Activated CD4-positive, alpha-beta T cell treated with anti-CD3 and anti-CD28 coated beads, Interleukin-2, amount 10 ng/mL, durations not matched to agents 24 days and 14 days (primary cell): ENCODE data around the gene SNX13. TPM values are rescaled to one million over a fixed set of nuclear protein-coding genes. Genes with fewer than 3 reads are reported as not detected.

Experiments
- DNase-seq: peaks from one replicate; pipeline ENCODE4 v3.0.0; 2022
- H3K27ac Mint-ChIP-seq: one replicate; pipeline ENCODE4 v1.8.0; 2022; ENCODE audit warnings: mild to moderate bottlenecking, mixed read lengths
- H3K27me3 Mint-ChIP-seq: one replicate; pipeline ENCODE4 v1.8.0; 2022; ENCODE audit warnings: mixed read lengths
- H3K36me3 Mint-ChIP-seq: one replicate; pipeline ENCODE4 v1.8.0; 2022; ENCODE audit warnings: low read depth, mild to moderate bottlenecking, mixed read lengths
- H3K4me1 Mint-ChIP-seq: one replicate; pipeline ENCODE4 v1.8.0; 2021; ENCODE audit warnings: mixed read lengths
- H3K4me3 Mint-ChIP-seq: one replicate; pipeline ENCODE4 v1.8.0; 2022; ENCODE audit warnings: mild to moderate bottlenecking, moderate library complexity, mixed read lengths
- H3K9me3 Mint-ChIP-seq: one replicate; pipeline ENCODE4 v1.8.0; 2021; ENCODE audit warnings: mixed read lengths
- intact Hi-C: fragments of 100-400 bp; cut with micrococcal nuclease; formaldehyde crosslinking; loops from one replicate; pipeline ENCODE4 v1.15.1; 2023
- total RNA-seq: library from RNA; stranded (reverse); gene quantifications from 2 replicates; pipeline ENCODE4 v1.2.3, GENCODE V29; 2022

SNX13 gene
- total RNA-seq, 1 donor from 2014 or later = 23.7 TPM

GRCh38 chr7:17792075-17792936 is 148.0 kb downstream of the SNX13 start:
- intact Hi-C loops = no loop called here
- no peak for DNase-seq
- Mint-ChIP-seq H3K27me3 (no peaks in the 10 kb centered on the region), H3K27ac (no peak overlapping the region), H3K4me1 (no peaks in the 10 kb centered on the region), H3K36me3 (peaks cover 7% of the 10 kb centered on the region), H3K9me3 (no peaks in the 10 kb centered on the region), H3K4me3 (no peak overlapping the region)

DNA sequence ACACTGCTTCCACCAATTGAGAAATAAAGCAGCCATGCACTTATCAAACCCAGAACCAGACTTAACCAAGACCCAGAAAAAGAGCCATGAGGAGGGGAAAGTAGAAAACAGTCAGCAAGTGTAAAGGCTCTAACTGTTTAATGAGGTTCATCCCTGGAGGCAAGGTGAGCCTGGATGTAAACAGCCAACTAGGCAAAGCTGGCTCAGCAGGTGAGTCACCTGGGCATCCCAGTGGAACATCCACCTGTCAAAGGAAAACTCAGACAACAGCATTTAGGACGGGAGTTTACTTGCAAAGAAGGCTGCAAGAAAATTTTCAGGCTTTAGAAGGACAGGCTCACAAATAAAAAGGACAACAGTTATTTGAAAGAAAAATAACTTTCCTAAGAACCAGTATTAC is 153.0 kb downstream of the SNX13 start:
- Mint-ChIP-seq H3K4me1 (no peaks in the 10 kb centered on the region), H3K27me3 (no peaks in the 10 kb centered on the region), H3K36me3 (no peaks in the 10 kb centered on the region), H3K4me3 (no peak overlapping the region), H3K27ac (no peak overlapping the region), H3K9me3 (no peaks in the 10 kb centered on the region)
- DNase-seq = no peak
- intact Hi-C loops = no loop called here

GRCh38 chr7:17786314-17786852 is 153.9 kb downstream of the SNX13 start:
- Mint-ChIP-seq H3K4me3 (no peak overlapping the region), H3K27ac (no peak overlapping the region), H3K27me3 (peaks cover 2% of the 10 kb centered on the region), H3K36me3 (no peaks in the 10 kb centered on the region), H3K9me3 (no peaks in the 10 kb centered on the region), H3K4me1 (no peaks in the 10 kb centered on the region)
- intact Hi-C loops = no loop called here
- DNase-seq = no peak

DNA sequence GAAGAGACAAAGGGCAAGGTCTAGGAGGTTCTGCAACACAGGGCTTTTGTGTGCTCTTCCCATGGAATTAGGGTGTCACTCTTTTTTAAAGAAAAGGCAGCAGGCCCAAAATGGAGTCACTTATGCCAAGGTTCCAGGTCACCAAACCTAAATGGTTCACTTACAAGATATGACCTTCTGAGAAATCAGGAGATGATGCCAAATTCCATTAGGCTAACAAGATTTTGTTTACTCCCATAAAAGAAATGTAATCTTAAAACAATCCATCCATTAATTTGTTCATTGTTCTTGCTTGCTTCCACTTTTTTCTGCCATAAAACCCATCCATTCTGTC is 158.1 kb downstream of the SNX13 start:
- no peak for DNase-seq
- Mint-ChIP-seq H3K4me1 (no peaks in the 10 kb centered on the region), H3K4me3 (no peak overlapping the region), H3K9me3 (no peaks in the 10 kb centered on the region), H3K27me3 (peaks cover 6% of the 10 kb centered on the region), H3K27ac (no peak overlapping the region), H3K36me3 (no peaks in the 10 kb centered on the region)
- intact Hi-C loops = no loop called here

DNA sequence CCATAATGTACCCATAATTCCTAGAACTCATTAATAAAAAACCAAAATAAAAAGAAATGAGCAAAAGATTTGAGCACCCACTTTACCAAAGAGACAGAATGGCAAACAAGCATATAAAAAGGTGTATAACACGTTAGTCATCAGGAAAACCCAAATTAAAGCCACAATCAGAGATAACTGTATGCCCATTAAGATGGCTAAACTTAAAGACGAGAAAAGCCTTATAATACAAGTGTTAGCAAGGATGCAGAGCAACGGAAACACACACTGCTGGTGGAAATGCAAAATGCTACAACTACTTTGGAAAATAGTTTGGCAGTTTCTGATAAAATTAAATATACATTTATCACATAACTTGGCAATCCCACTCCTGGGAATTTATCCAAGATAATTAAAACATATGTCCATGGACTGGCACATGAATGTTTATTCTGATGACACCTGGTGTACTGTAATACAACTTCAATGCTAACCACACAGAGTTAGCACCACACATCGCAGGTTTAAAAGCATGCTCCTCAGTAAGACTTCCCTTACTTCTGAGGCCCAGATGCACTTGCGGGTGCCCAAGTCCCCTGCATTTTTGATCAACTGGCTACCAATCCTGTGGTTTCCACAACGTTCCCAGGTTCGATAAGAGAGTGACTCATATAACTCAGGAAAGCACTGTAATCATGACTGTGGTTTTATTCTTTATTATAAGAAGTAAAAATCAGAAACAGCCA is 158.6 kb downstream of the SNX13 start:
- no peak for DNase-seq

DNA sequence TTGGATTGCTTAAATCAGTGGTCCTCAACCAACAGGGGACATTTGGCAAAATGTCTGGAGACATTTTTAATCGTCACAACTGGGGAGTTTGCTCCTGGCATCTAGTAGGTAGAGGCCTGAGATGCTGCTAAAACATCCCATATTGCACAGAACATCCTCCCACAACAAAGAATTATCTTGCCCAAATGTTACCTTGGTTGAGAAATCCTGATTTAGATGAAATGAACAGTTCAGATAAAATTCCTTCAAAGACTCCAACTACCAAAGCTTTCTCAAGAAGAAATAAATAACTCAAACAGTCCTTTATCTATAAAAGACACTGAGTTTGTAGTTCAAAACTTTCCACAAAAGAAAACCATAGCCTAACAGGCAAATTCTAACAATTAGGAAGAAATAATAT is 160.9 kb downstream of the SNX13 start:
- peaks cover 6% of the 10 kb centered on the region for H3K27me3 Mint-ChIP-seq
- no peak overlapping the region for H3K4me3 Mint-ChIP-seq
- no peaks in the 10 kb centered on the region for H3K36me3 Mint-ChIP-seq
- H3K9me3 Mint-ChIP-seq = no peaks in the 10 kb centered on the region
- no peak overlapping the region for H3K27ac Mint-ChIP-seq
- intact Hi-C loops = no loop called here
- no peaks in the 10 kb centered on the region for H3K4me1 Mint-ChIP-seq
- no peak for DNase-seq

More for the DNA sequence above, 158.6 kb downstream of the SNX13 start:
- no peaks in the 10 kb centered on the region for H3K4me1 Mint-ChIP-seq
- H3K27ac Mint-ChIP-seq = no peak overlapping the region
- no peaks in the 10 kb centered on the region for H3K9me3 Mint-ChIP-seq
- H3K4me3 Mint-ChIP-seq = no peak overlapping the region
- intact Hi-C loops = no loop called here
- no peaks in the 10 kb centered on the region for H3K36me3 Mint-ChIP-seq
- peaks cover 6% of the 10 kb centered on the region for H3K27me3 Mint-ChIP-seq

DNA sequence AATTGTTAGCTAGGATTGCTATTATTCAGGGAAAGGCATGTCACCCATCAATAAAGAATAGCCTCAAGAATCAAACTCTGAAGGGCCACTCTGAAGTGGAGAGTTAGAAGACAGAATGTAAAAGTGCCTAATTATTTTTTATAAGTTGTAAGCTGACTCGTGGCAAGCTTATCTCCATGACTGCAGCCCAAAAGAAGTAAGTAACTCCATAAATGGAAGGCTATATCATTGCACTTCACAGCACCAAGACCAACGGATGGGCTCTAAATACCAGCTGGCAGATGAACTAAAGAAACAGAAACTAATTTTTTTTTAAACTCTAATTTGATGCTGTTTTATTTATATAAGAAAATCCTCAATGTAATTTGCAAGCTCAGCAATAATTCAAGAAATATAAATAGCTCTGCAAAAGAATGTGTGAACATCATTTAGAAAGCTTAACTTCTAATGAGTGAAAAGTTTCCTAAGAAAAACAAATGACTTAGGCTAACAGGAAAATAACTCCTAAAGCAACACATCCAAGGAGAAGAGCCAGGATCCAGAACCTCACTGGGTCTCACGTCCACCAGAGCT is 165.5 kb downstream of the SNX13 start:
- Mint-ChIP-seq H3K27ac (no peak overlapping the region), H3K4me3 (no peak overlapping the region), H3K4me1 (peaks cover 5% of the 10 kb centered on the region), H3K36me3 (no peaks in the 10 kb centered on the region), H3K9me3 (no peaks in the 10 kb centered on the region), H3K27me3 (peaks cover 3% of the 10 kb centered on the region)
- intact Hi-C loops = loop anchor here (5.0 kb wide), 1 partner anchor 162 kb away; no protein-coding TSS in a partner anchor
- no peak for DNase-seq

- Mint-ChIP-seq H3K4me1 (peaks cover 5% of the 10 kb centered on the region), H3K36me3 (no peaks in the 10 kb centered on the region), H3K27ac (no peak overlapping the region), H3K9me3 (no peaks in the 10 kb centered on the region), H3K27me3 (peaks cover 3% of the 10 kb centered on the region), H3K4me3 (no peak overlapping the region)
- intact Hi-C loops = loop anchor here (5.0 kb wide), 1 partner anchor 163 kb away; no protein-coding TSS in a partner anchor
- DNase-seq = no peak
Observed at GRCh38 chr7:17774248-17774647, 166.0 kb downstream of the SNX13 start.

DNA sequence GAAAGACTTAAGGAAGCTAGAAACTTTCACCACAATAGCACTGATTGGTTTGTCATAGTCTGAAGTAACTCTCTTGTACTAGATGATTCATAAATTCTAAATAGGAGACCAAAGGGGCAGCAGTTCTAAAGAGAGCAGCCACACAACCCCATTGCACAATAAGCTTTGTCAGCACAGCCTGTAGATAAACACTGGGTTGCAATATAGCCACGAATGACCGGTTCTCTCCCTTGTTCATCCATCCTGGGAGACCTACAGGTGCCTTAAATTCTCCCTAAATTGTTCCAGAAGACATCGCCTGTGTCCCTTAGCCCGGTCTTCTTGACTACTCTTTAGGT is 167.0 kb downstream of the SNX13 start:
- no peaks in the 10 kb centered on the region for H3K36me3 Mint-ChIP-seq
- H3K27ac Mint-ChIP-seq = no peak overlapping the region
- H3K9me3 Mint-ChIP-seq = no peaks in the 10 kb centered on the region
- intact Hi-C loops = loop anchor here (5.0 kb wide), 1 partner anchor 164 kb away; no protein-coding TSS in a partner anchor
- H3K4me1 Mint-ChIP-seq = peaks cover 5% of the 10 kb centered on the region
- no peaks in the 10 kb centered on the region for H3K27me3 Mint-ChIP-seq
- H3K4me3 Mint-ChIP-seq = no peak overlapping the region
- no peak for DNase-seq

DNA sequence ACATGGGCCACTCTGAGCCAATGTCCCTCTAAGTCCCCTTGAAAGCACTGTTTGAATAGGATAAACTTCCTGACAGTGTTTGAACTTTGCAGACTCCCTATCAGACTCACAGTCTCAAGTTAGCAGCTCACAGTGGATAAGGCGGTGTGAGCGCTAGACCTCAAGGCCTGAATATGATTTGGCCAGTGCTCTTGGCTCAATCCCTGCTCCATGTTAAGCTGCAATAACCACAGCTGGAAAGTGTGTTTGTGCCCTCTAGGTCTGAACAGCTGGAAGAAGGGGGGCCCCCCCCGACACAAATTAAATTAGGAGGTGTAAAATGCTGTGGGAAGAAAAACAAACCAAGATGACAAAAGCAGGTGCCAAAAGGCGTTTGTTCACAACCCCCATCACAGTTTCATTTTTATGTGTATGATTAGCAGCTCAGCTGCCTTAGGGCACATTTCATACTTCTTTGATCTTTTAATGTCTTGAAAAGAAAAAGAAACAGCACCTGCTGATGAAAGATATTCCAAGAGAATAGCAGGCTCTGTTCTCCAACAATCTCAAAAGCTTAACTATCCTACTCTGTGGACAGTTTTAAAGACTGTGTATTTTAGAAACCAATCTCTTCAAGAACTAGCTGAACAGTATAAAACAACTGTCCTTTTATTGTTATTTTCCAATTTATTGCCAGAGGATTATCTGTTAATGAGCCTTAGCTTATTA is 167.6 kb downstream of the SNX13 start:
- DNase-seq = no peak
- H3K36me3 Mint-ChIP-seq = no peaks in the 10 kb centered on the region
- no peaks in the 10 kb centered on the region for H3K27me3 Mint-ChIP-seq
- intact Hi-C loops = loop anchor here (5.0 kb wide), 1 partner anchor 165 kb away; no protein-coding TSS in a partner anchor
- H3K4me3 Mint-ChIP-seq = no peak overlapping the region
- H3K27ac Mint-ChIP-seq = no peak overlapping the region
- no peaks in the 10 kb centered on the region for H3K9me3 Mint-ChIP-seq
- peaks cover 5% of the 10 kb centered on the region for H3K4me1 Mint-ChIP-seq

DNA sequence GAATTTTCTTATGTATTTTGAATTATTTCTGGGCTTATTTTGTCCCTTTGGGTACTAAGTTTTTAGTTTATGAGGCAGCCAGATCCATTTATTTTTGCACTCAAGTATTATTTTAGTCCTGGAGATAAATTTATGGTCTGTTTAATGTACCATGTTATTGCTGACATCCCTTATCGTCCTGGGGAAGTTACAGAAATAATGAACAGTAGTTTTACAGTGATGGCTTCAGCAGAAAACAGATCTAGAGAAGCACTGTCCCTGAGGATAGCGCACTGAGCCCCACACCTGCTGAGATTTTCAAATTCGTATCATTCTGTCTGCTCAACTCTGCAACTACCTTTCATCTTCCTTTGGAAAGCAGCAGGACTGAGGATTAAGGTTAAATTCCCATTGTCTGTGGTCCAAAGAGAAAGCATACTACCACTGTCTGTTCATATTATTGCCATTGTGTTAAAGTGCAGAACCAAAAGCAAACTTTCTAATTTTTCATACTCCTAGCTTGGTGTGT is 168.3 kb downstream of the SNX13 start:
- H3K4me1 Mint-ChIP-seq = peaks cover 5% of the 10 kb centered on the region
- H3K36me3 Mint-ChIP-seq = no peaks in the 10 kb centered on the region
- H3K27ac Mint-ChIP-seq = no peak overlapping the region
- DNase-seq = no peak
- no peaks in the 10 kb centered on the region for H3K9me3 Mint-ChIP-seq
- H3K4me3 Mint-ChIP-seq = no peak overlapping the region
- H3K27me3 Mint-ChIP-seq = no peaks in the 10 kb centered on the region
- intact Hi-C loops = loop anchor here (2.0 to 5.0 kb wide), 2 partner anchors 165 to 573 kb away; no protein-coding TSS in a partner anchor

GRCh38 chr7:17770710-17771375 is 169.5 kb downstream of the SNX13 start:
- no peak overlapping the region for H3K27ac Mint-ChIP-seq
- H3K9me3 Mint-ChIP-seq = no peaks in the 10 kb centered on the region
- DNase-seq = no peak
- no peaks in the 10 kb centered on the region for H3K27me3 Mint-ChIP-seq
- intact Hi-C loops = loop anchor here (1.0 to 5.0 kb wide), 4 partner anchors 166 to 574 kb away; no protein-coding TSS in a partner anchor
- H3K36me3 Mint-ChIP-seq = no peaks in the 10 kb centered on the region
- peaks cover 5% of the 10 kb centered on the region for H3K4me1 Mint-ChIP-seq
- no peak overlapping the region for H3K4me3 Mint-ChIP-seq

DNA sequence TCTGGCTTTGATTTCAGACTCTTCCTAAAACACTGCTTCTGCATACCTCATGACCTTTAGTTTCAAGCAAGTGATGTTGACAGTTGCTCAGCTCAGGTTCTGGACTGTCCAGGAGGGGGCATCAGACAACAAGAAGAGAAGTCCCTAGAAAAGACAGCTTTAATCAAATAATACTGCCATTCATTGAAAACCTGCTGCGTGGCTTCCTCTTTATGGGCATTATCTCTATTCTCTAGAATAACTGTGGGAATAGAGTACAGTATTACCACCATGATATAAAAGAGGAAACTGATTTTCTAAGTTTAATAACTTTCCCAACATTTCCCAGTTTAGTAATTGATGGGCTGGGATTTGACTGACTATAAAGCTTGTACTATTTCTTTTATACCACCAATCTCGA is 170.4 kb downstream of the SNX13 start:
- Mint-ChIP-seq H3K4me1 (peaks cover 5% of the 10 kb centered on the region), H3K9me3 (no peaks in the 10 kb centered on the region), H3K36me3 (no peaks in the 10 kb centered on the region), H3K27me3 (no peaks in the 10 kb centered on the region), H3K27ac (no peak overlapping the region), H3K4me3 (no peak overlapping the region)
- DNase-seq = peak; percentile 87
- intact Hi-C loops = loop anchor here (1.0 to 5.0 kb wide), 4 partner anchors 167 to 575 kb away; no protein-coding TSS in a partner anchor
